ENCODE results near the gene B4GALT5. TPM values are rescaled to one million over a fixed set of nuclear protein-coding genes. Genes with fewer than 3 reads are reported as not detected.

The B4GALT5 gene
- total and polyA plus RNA-seq, 2 donors from 2014 or later: 21.4 to 73.3 TPM

DNA sequence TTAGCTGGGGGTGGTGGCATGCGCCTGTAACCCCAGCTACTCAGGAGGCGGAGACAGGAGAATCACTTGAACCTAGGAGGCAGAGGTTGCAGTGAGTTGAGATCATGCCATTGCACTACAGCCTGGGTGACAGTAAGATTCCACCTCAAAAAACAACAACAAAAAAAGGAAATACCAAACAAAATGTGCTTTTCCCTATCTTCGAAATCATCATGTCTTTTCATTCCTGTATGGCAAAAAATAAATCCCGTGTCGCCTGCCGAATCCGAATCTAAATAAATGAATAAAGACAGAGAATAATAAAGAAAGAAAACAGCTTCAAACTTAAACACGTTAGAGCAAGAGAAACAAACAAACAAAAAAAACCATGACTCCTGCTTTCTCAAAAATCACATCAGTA, 11.8 kb downstream of the B4GALT5 start:
- Histone ChIP-seq H3K27ac (ENCODE audit: low read depth in 2 of 2, low read length in 2 of 2) (no peak overlapping the region), H3K9me3 (ENCODE audit: control insufficient read depth in 2 of 3, insufficient read depth in 1 of 3, low read length in 3 of 3) (no peaks in the 10 kb centered on the region), H3K4me1 (ENCODE audit: control insufficient read depth in 2 of 3, insufficient read depth in 2 of 3, low read depth in 1 of 3, low read length in 3 of 3) (peaks cover 2 to 28% (median 17%) of the 10 kb centered on the region in 3 donors), H3K27me3 (ENCODE audit: control insufficient read depth, insufficient read depth, low read length) (no peaks in the 10 kb centered on the region), H3K4me3 (ENCODE audit: low read length in 3 of 3) (no peak overlapping the region), H3K9ac (ENCODE audit: low read length in 3 of 3) (no peak overlapping the region), H3K36me3 (ENCODE audit: control insufficient read depth in 2 of 3, insufficient read depth in 3 of 3, low read length in 3 of 3) (no peaks in the 10 kb centered on the region)
- DNase-seq (no peak), FAIRE-seq (no peak)
- TF ChIP-seq CTCF (IDR thresholded peaks at IDR 0.05; ENCODE audit: borderline replicate concordance, extremely low read depth, insufficient read depth): no peak
- intact Hi-C loops (cut with DNase I): no loop called here

GRCh38 chr20:49701241-49701790, 12.4 kb downstream of the B4GALT5 start:
- Histone ChIP-seq H3K36me3 (ENCODE audit: control insufficient read depth in 2 of 3, insufficient read depth in 3 of 3, low read length in 3 of 3) (no peaks in the 10 kb centered on the region), H3K9me3 (ENCODE audit: control insufficient read depth in 2 of 3, insufficient read depth in 1 of 3, low read length in 3 of 3) (no peaks in the 10 kb centered on the region), H3K27ac (ENCODE audit: low read depth in 2 of 2, low read length in 2 of 2) (no peak overlapping the region), H3K27me3 (ENCODE audit: control insufficient read depth, insufficient read depth, low read length) (no peaks in the 10 kb centered on the region), H3K9ac (ENCODE audit: low read length in 3 of 3) (no peak overlapping the region), H3K4me3 (ENCODE audit: low read length in 3 of 3) (no peak overlapping the region), H3K4me1 (ENCODE audit: control insufficient read depth in 2 of 3, insufficient read depth in 2 of 3, low read depth in 1 of 3, low read length in 3 of 3) (peaks cover 0 to 29% (median 15%) of the 10 kb centered on the region in 3 donors)
- DNase-seq: no peak
- no peak for FAIRE-seq
- no peak for TF ChIP-seq CTCF (IDR thresholded peaks at IDR 0.05; ENCODE audit: borderline replicate concordance, extremely low read depth, insufficient read depth)
- intact Hi-C loops (cut with DNase I): no loop called here

DNA sequence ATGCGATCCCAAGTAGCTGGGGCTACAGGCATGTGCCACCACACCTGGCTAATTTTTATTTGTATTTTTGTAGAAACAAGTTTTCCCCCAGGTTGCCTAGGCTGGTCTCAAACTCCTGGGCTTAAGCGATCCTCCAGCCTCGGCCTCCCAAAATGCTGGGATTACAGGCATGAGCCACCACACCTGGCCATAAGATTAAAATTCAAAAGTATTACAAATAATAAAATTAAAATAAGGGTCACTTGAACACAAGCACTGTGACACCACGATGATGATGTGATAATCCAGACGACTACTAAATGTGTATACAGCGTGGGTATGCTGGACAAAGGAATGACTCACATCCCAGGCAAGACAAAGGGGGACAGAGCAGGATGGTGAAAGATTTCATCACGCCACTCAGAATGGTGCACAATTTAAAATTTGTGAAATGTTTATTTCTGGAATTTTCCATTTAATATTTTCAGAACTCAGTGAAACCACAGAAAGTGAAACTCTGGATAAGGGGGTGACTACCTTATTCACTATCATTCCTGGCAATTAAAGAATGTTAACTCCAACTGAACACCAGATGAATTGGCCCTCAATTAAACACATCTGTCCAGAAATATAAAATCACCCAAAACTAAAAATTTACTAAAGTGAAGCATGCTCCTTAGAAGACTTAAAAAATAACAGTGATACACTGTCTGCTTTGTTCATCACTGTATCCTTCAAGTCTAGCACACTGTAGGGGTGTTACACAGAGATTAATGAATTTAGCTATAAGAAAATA, 13.1 kb downstream of the B4GALT5 start:
- peaks cover 3 to 26% (median 17%) of the 10 kb centered on the region in 3 donors for H3K4me1 ChIP-seq (ENCODE audit: control insufficient read depth in 2 of 3, insufficient read depth in 2 of 3, low read depth in 1 of 3, low read length in 3 of 3)
- no peak overlapping the region for H3K9ac ChIP-seq (ENCODE audit: low read length in 3 of 3)
- DNase-seq (no peak), FAIRE-seq (no peak)
- TF ChIP-seq CTCF (IDR thresholded peaks at IDR 0.05; ENCODE audit: borderline replicate concordance, extremely low read depth, insufficient read depth): no peak
- no peaks in the 10 kb centered on the region for H3K9me3 ChIP-seq (ENCODE audit: control insufficient read depth in 2 of 3, insufficient read depth in 1 of 3, low read length in 3 of 3)
- no peak overlapping the region for H3K27ac ChIP-seq (ENCODE audit: low read depth in 2 of 2, low read length in 2 of 2)
- no peaks in the 10 kb centered on the region for H3K27me3 ChIP-seq (ENCODE audit: control insufficient read depth, insufficient read depth, low read length)
- H3K36me3 ChIP-seq (ENCODE audit: control insufficient read depth in 2 of 3, insufficient read depth in 3 of 3, low read length in 3 of 3): no peaks in the 10 kb centered on the region
- intact Hi-C loops (cut with DNase I): no loop called here
- no peak overlapping the region for H3K4me3 ChIP-seq (ENCODE audit: low read length in 3 of 3)
